Stimulated activated effector memory CD8-positive, alpha-beta T cell treated with anti-CD3 and anti-CD28 coated beads, Interleukin-12 subunit alpha, Interleukin-12 subunit beta, amount 100 ng/mL, for 72 hours (primary cell): ENCODE results near the gene DSTN.
A peak's percentile ranks its signal among the peaks of the same experiment; 100 is the strongest.

Experiments used
- ATAC-seq: fragments of 150-1000 bp; cut with Tn5 transposase; 2 replicates; pipeline ENCODE4 v1.10.0; 2021
- DNase-seq, 2 donors: peaks; one replicate each; pipeline ENCODE4 v3.0.0; 2021 to 2022; ENCODE audit warnings: low spot score in 2 of 2
- H3K27ac Mint-ChIP-seq: one replicate; pipeline ENCODE4 v1.8.0; 2022; ENCODE audit warnings: mild to moderate bottlenecking, mixed read lengths
- H3K36me3 Mint-ChIP-seq: one replicate; pipeline ENCODE4 v1.8.0; 2022; ENCODE audit warnings: mild to moderate bottlenecking, mixed read lengths
- H3K4me1 Mint-ChIP-seq: one replicate; pipeline ENCODE4 v1.8.0; 2022; ENCODE audit warnings: mixed read lengths
- H3K4me3 Mint-ChIP-seq: one replicate; pipeline ENCODE4 v1.8.0; 2022; ENCODE audit warnings: mild to moderate bottlenecking, mixed read lengths
- H3K9me3 Mint-ChIP-seq: one replicate; pipeline ENCODE4 v1.8.0; 2022; ENCODE audit warnings: mixed read lengths

Gene DSTN

GRCh38 chr20:17562804-17563305 lies 7.0 kb upstream of the DSTN start:
- H3K9me3 Mint-ChIP-seq: no peaks in the 10 kb centered on the region
- DNase-seq: no peak
- H3K4me1 Mint-ChIP-seq: peaks cover 25% of the 10 kb centered on the region
- H3K27ac Mint-ChIP-seq: no peak overlapping the region
- no peak overlapping the region for H3K4me3 Mint-ChIP-seq
- no peak for ATAC-seq
- no peaks in the 10 kb centered on the region for H3K36me3 Mint-ChIP-seq

- no peak for DNase-seq
- Mint-ChIP-seq H3K36me3 (no peaks in the 10 kb centered on the region), H3K4me1 (peaks cover 10% of the 10 kb centered on the region), H3K4me3 (no peak overlapping the region), H3K9me3 (no peaks in the 10 kb centered on the region), H3K27ac (no peak overlapping the region)
- ATAC-seq: no peak
Measured at GRCh38 chr20:17565169-17565845, 4.6 kb upstream of the DSTN start.

- Mint-ChIP-seq H3K9me3 (no peaks in the 10 kb centered on the region), H3K4me1 (peaks cover 6% of the 10 kb centered on the region), H3K36me3 (no peaks in the 10 kb centered on the region), H3K4me3 (no peak overlapping the region), H3K27ac (no peak overlapping the region)
- ATAC-seq: no peak
- no peak for DNase-seq
Measured at GRCh38 chr20:17566345-17566744, 3.5 kb upstream of the DSTN start.

GRCh38 chr20:17568045-17568788 lies 1.7 kb upstream of the DSTN start:
- no peaks in the 10 kb centered on the region for H3K36me3 Mint-ChIP-seq
- H3K4me1 Mint-ChIP-seq: peaks cover 17% of the 10 kb centered on the region
- ATAC-seq (no peak), DNase-seq (no peak)
- no peak overlapping the region for H3K27ac Mint-ChIP-seq
- H3K4me3 Mint-ChIP-seq: peak overlapping the region; percentile 93
- H3K9me3 Mint-ChIP-seq: no peaks in the 10 kb centered on the region

- Mint-ChIP-seq H3K4me1 (peaks cover 17% of the 10 kb centered on the region), H3K27ac (no peak overlapping the region), H3K9me3 (no peaks in the 10 kb centered on the region), H3K4me3 (peak overlapping the region; percentile 93), H3K36me3 (peaks cover 5% of the 10 kb centered on the region)
- no peak for ATAC-seq
- no peak for DNase-seq
Measured at GRCh38 chr20:17568972-17569521, 828 bp upstream of the DSTN start.

- DNase-seq (peak in 1 of 2 donors; percentile 59), ATAC-seq (peak; percentile 52)
- Mint-ChIP-seq H3K36me3 (peaks cover 7% of the 10 kb centered on the region), H3K4me1 (peaks cover 17% of the 10 kb centered on the region), H3K9me3 (no peaks in the 10 kb centered on the region), H3K4me3 (peak overlapping the region; percentile 93), H3K27ac (peak overlapping the region; percentile 92)
Measured at GRCh38 chr20:17570347-17571152, 675 bp downstream of the DSTN start.

- DNase-seq (no peak), ATAC-seq (peak; percentile 54)
- Mint-ChIP-seq H3K27ac (peak overlapping the region; percentile 92), H3K4me1 (peaks cover 17% of the 10 kb centered on the region), H3K9me3 (no peaks in the 10 kb centered on the region), H3K36me3 (peaks cover 7% of the 10 kb centered on the region), H3K4me3 (peak overlapping the region; percentile 93)
Measured at GRCh38 chr20:17571153-17571527, 1.3 kb downstream of the DSTN start.

GRCh38 chr20:17572034-17572638 lies 2.3 kb downstream of the DSTN start:
- peaks cover 7% of the 10 kb centered on the region for H3K36me3 Mint-ChIP-seq
- no peaks in the 10 kb centered on the region for H3K9me3 Mint-ChIP-seq
- no peak overlapping the region for H3K27ac Mint-ChIP-seq
- H3K4me1 Mint-ChIP-seq: peaks cover 17% of the 10 kb centered on the region
- ATAC-seq: no peak
- DNase-seq: no peak
- no peak overlapping the region for H3K4me3 Mint-ChIP-seq

- H3K4me3 Mint-ChIP-seq: no peak overlapping the region
- H3K4me1 Mint-ChIP-seq: peaks cover 17% of the 10 kb centered on the region
- DNase-seq: no peak
- H3K36me3 Mint-ChIP-seq: peaks cover 7% of the 10 kb centered on the region
- ATAC-seq: no peak
- no peak overlapping the region for H3K27ac Mint-ChIP-seq
- no peaks in the 10 kb centered on the region for H3K9me3 Mint-ChIP-seq
Measured at GRCh38 chr20:17573463-17573862, 3.6 kb downstream of the DSTN start.

GRCh38 chr20:17576215-17576614 lies 6.3 kb downstream of the DSTN start:
- peaks cover 7% of the 10 kb centered on the region for H3K36me3 Mint-ChIP-seq
- H3K4me1 Mint-ChIP-seq: peaks cover 33% of the 10 kb centered on the region
- H3K4me3 Mint-ChIP-seq: no peak overlapping the region
- no peak for ATAC-seq
- DNase-seq: no peak
- H3K9me3 Mint-ChIP-seq: no peaks in the 10 kb centered on the region
- H3K27ac Mint-ChIP-seq: no peak overlapping the region

- H3K36me3 Mint-ChIP-seq: no peaks in the 10 kb centered on the region
- H3K9me3 Mint-ChIP-seq: no peaks in the 10 kb centered on the region
- DNase-seq (no peak), ATAC-seq (peak; percentile 89)
- peaks cover 26% of the 10 kb centered on the region for H3K4me1 Mint-ChIP-seq
- H3K4me3 Mint-ChIP-seq: no peak overlapping the region
- no peak overlapping the region for H3K27ac Mint-ChIP-seq
Measured at GRCh38 chr20:17579369-17580039, 9.6 kb downstream of the DSTN start.

GRCh38 chr20:17580895-17581294 lies 11.0 kb downstream of the DSTN start:
- ATAC-seq (no peak), DNase-seq (no peak)
- Mint-ChIP-seq H3K4me1 (peaks cover 32% of the 10 kb centered on the region), H3K9me3 (no peaks in the 10 kb centered on the region), H3K27ac (peak overlapping the region; percentile 10), H3K36me3 (no peaks in the 10 kb centered on the region), H3K4me3 (no peak overlapping the region)

- DNase-seq (no peak), ATAC-seq (no peak)
- no peaks in the 10 kb centered on the region for H3K36me3 Mint-ChIP-seq
- H3K27ac Mint-ChIP-seq: no peak overlapping the region
- H3K9me3 Mint-ChIP-seq: no peaks in the 10 kb centered on the region
- H3K4me1 Mint-ChIP-seq: peaks cover 36% of the 10 kb centered on the region
- H3K4me3 Mint-ChIP-seq: no peak overlapping the region
Measured at GRCh38 chr20:17583126-17583525, 13.3 kb downstream of the DSTN start.

GRCh38 chr20:17584689-17585088 lies 14.8 kb downstream of the DSTN start:
- DNase-seq (no peak), ATAC-seq (no peak)
- H3K27ac Mint-ChIP-seq: no peak overlapping the region
- no peaks in the 10 kb centered on the region for H3K36me3 Mint-ChIP-seq
- no peak overlapping the region for H3K4me3 Mint-ChIP-seq
- H3K4me1 Mint-ChIP-seq: peaks cover 29% of the 10 kb centered on the region
- no peaks in the 10 kb centered on the region for H3K9me3 Mint-ChIP-seq
